ENCODE results near the gene SPG7. TPM values are rescaled to one million over a fixed set of nuclear protein-coding genes. Genes with fewer than 3 reads are reported as not detected.

Gene SPG7
- total RNA-seq, 1 donor from 2014 or later = 184 TPM

GRCh38 chr16:89573826-89574680 is 65.8 kb downstream of the SPG7 start:
- TF ChIP-seq CTCF (IDR thresholded peaks at IDR 0.05; ENCODE audit: unreplicated experiment) = no peak
- Mint-ChIP-seq H3K27me3 (peaks cover 57% of the 10 kb centered on the region), H3K4me3 (ENCODE audit: low read depth) (no peak overlapping the region), H3K27ac (no peak overlapping the region), H3K4me1 (ENCODE audit: low read depth) (peaks cover 4% of the 10 kb centered on the region), H3K9me3 (ENCODE audit: low read depth) (no peaks in the 10 kb centered on the region), H3K36me3 (ENCODE audit: insufficient read depth) (no peaks in the 10 kb centered on the region)
- DNase-seq (ENCODE audit: low spot score, unreplicated experiment) = no peak

GRCh38 chr16:89574681-89575246 is 66.6 kb downstream of the SPG7 start:
- Mint-ChIP-seq H3K4me3 (ENCODE audit: low read depth) (no peak overlapping the region), H3K4me1 (ENCODE audit: low read depth) (peaks cover 4% of the 10 kb centered on the region), H3K9me3 (ENCODE audit: low read depth) (no peaks in the 10 kb centered on the region), H3K36me3 (ENCODE audit: insufficient read depth) (no peaks in the 10 kb centered on the region), H3K27me3 (peaks cover 54% of the 10 kb centered on the region), H3K27ac (no peak overlapping the region)
- DNase-seq (ENCODE audit: low spot score, unreplicated experiment) = peak; percentile 52
- TF ChIP-seq CTCF (IDR thresholded peaks at IDR 0.05; ENCODE audit: unreplicated experiment) = peak; percentile 67

- no peak for TF ChIP-seq CTCF (IDR thresholded peaks at IDR 0.05; ENCODE audit: unreplicated experiment)
- Mint-ChIP-seq H3K9me3 (ENCODE audit: low read depth) (no peaks in the 10 kb centered on the region), H3K36me3 (ENCODE audit: insufficient read depth) (no peaks in the 10 kb centered on the region), H3K4me1 (ENCODE audit: low read depth) (peaks cover 4% of the 10 kb centered on the region), H3K27me3 (peaks cover 50% of the 10 kb centered on the region), H3K27ac (no peak within 1 kb of the TSS), H3K4me3 (ENCODE audit: low read depth) (no peak within 1 kb of the TSS)
- no peak for DNase-seq (ENCODE audit: low spot score, unreplicated experiment)
These were observed 67.3 kb downstream of the SPG7 start, which contains the start of gene CPNE7 for GRCh38 chr16:89575247-89576152. Gene CPNE7, plus strand, starts transcription at chr16:89575758. Its CDS starts 140 bp downstream, at chr16:89575898.

GRCh38 chr16:89576153-89577054 is 68.2 kb downstream of the SPG7 start:
- Mint-ChIP-seq H3K27me3 (peaks cover 47% of the 10 kb centered on the region), H3K9me3 (ENCODE audit: low read depth) (no peaks in the 10 kb centered on the region), H3K36me3 (ENCODE audit: insufficient read depth) (no peaks in the 10 kb centered on the region), H3K4me3 (ENCODE audit: low read depth) (no peak overlapping the region), H3K4me1 (ENCODE audit: low read depth) (peaks cover 4% of the 10 kb centered on the region), H3K27ac (no peak overlapping the region)
- no peak for TF ChIP-seq CTCF (IDR thresholded peaks at IDR 0.05; ENCODE audit: unreplicated experiment)
- DNase-seq (ENCODE audit: low spot score, unreplicated experiment) = no peak
